ENCODE data around the gene PCDHB7.
"Not testable (repeated sequence)": the region's sequence is repeated elsewhere in the genome, so short reads cannot be mapped to it uniquely, and the experiment has no call there.

PCDHB7 gene

DNA sequence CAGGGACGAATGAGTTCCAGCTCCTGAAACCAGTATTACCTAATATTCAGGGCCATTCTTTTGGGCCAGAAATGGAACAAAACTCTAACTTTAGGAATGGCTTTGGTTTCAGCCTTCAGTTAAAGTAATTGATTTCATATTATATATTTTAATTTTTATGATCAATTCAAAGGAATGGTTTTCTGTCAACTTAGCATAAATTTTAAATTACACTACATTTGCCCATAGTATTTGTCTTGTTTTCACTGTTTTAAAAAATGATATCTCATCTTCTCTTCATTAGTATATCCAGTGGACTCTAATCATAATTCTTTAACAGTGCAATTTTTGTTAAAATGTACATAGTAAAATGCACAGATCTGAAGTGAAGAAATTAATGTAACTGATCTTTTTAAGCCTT is 7.9 kb downstream of the PCDHB7 start:
- no peak for DNase-seq (ENCODE audit: low spot score)

DNA sequence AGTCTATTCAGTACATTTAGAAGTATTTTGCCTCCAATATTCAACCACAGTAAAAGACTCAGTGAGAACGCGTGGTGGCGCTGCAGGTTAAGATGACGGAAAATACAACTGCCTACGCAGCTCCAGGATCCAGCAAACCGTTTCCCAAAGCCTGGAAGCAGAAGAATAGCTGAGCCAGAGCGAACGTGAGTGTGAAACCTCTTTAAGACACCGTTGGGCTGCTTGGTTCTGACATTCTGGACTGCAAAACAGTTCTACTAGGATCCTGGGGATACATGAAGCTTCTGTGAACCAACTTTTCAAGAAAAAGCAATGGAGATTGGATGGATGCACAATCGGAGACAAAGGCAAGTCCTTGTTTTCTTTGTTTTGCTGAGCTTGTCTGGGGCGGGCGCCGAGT is 9.8 kb downstream of the PCDHB7 start, which contains the start of gene PCDHB16:
TSS of gene PCDHB16 (plus strand) at position 140 of the 400 bp plus-strand sequence. CDS start at position 313, 173 bp downstream.
- no peak for DNase-seq (ENCODE audit: low spot score)

DNA sequence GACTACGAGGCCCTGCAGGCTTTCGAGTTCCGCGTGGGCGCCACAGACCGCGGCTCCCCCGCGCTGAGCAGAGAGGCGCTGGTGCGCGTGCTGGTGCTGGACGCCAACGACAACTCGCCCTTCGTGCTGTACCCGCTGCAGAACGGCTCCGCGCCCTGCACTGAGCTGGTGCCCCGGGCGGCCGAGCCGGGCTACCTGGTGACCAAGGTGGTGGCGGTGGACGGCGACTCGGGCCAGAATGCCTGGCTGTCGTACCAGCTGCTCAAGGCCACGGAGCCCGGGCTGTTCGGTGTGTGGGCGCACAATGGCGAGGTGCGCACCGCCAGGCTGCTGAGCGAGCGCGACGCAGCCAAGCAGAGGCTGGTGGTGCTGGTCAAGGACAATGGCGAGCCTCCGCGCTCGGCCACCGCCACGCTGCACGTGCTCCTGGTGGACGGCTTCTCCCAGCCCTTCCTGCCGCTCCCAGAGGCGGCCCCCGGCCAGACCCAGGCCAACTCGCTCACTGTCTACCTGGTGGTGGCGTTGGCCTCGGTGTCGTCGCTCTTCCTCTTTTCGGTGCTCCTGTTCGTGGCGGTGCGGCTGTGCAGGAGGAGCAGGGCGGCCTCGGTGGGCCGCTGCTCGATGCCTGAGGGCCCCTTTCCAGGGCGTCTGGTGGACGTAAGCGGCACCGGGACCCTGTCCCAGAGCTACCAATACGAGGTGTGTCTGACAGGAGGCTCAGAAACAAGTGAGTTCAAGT is 11.8 kb downstream of the PCDHB7 start:
- DNase-seq (ENCODE audit: low spot score): not testable (repeated sequence)

DNA sequence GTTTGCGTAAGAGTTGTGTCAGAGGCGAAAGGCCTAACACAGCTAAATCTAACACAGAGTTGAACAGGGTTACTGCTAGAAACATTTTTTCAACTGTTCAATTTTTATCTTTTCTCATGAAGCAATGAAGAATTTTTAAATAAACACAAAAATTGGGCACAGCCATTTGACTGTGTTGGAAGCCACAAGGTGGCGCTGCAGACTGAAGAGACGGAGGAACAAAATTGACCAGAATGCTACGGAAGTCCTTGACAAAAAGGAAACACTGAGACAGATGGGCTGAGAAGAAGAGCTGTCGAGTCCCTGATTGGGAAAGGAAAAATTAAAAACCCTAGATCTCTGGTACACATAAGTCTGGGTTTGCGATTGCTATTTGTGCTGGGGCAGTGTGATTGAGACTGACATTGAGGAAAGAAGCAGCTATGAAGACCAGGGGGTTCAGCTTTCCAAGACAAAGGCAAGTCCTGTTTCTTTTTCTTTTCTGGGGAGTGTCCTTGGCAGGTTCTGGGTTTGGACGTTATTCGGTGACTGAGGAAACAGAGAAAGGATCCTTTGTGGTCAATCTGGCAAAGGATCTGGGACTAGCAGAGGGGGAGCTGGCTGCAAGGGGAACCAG is 14.6 kb downstream of the PCDHB7 start, which contains the start of gene PCDHB9:
TSS of gene PCDHB9 (plus strand) at position 265 of the 616 bp plus-strand sequence. CDS start at position 423, 158 bp downstream.
- no peak for DNase-seq (ENCODE audit: low spot score)

DNA sequence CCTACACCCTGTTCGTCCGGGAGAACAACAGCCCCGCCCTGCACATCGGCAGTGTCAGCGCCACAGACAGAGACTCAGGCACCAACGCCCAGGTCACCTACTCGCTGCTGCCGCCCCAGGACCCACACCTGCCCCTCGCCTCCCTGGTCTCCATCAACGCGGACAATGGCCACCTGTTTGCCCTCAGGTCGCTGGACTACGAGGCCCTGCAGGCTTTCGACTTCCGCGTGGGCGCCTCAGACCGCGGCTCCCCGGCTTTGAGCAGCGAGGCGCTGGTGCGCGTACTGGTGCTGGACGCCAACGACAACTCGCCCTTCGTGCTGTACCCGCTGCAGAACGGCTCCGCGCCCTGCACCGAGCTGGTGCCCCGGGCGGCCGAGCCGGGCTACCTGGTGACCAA is 16.2 kb downstream of the PCDHB7 start:
- DNase-seq (ENCODE audit: low spot score): not testable (repeated sequence)

DNA sequence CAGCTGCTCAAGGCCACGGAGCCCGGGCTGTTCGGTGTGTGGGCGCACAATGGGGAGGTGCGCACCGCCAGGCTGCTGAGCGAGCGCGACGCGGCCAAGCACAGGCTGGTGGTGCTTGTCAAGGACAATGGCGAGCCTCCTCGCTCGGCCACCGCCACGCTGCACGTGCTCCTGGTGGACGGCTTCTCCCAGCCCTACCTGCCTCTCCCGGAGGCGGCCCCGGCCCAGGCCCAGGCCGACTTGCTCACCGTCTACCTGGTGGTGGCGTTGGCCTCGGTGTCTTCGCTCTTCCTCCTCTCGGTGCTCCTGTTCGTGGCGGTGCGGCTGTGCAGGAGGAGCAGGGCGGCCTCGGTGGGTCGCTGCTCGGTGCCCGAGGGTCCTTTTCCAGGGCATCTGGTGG is 16.7 kb downstream of the PCDHB7 start:
- not testable (repeated sequence) for DNase-seq (ENCODE audit: low spot score)

DNA sequence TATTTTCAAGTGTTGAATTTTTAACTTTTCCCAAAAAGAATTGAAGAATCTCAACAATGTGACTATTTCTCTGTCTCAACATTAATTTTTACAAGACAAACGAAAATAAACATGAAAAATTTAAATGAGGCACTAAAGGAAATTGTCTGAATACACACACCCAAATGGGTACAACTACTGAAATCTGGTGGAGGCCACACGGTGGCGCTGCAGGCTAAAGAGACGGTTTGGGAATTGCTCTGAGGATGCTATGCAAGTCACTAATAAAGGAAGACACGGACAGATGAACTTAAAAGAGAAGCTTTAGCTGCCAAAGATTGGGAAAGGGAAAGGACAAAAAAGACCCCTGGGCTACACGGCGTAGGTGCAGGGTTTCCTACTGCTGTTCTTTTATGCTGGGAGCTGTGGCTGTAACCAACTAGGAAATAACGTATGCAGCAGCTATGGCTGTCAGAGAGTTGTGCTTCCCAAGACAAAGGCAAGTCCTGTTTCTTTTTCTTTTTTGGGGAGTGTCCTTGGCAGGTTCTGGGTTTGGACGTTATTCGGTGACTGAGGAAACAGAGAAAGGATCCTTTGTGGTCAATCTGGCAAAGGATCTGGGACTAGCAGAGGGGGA is 19.8 kb downstream of the PCDHB7 start, which contains the start of gene PCDHB10:
TSS of gene PCDHB10 (plus strand) at position 244 of the 616 bp plus-strand sequence. CDS start at position 444, 200 bp downstream.
- no peak for DNase-seq (ENCODE audit: low spot score)

DNA sequence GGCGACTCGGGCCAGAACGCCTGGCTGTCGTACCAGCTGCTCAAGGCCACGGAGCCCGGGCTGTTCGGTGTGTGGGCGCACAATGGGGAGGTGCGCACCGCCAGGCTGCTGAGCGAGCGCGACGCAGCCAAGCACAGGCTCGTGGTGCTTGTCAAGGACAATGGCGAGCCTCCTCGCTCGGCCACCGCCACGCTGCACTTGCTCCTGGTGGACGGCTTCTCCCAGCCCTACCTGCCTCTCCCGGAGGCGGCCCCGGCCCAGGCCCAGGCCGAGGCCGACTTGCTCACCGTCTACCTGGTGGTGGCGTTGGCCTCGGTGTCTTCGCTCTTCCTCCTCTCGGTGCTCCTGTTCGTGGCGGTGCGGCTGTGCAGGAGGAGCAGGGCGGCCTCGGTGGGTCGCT is 21.9 kb downstream of the PCDHB7 start:
- DNase-seq (ENCODE audit: low spot score): not testable (repeated sequence)

DNA sequence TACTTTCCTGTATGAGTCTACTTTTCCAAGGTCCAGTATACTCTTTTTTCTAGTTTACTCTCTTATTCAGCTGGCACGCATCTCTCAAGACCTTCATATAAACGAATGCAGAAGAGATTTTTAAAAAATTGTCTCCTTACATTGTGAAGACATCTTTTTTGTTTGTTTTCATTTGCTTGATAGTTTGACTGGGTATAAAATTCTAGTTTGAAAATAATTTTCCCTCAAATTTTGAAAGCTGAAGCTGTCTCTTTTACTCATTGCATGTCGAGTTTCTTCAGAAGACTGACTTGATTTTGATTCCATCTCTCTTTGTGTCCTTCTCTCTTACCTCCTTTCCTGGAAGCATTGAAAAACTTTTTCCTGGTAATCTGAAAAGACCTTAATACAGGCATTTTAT is 23.9 kb downstream of the PCDHB7 start:
- no peak for DNase-seq (ENCODE audit: low spot score)

DNA sequence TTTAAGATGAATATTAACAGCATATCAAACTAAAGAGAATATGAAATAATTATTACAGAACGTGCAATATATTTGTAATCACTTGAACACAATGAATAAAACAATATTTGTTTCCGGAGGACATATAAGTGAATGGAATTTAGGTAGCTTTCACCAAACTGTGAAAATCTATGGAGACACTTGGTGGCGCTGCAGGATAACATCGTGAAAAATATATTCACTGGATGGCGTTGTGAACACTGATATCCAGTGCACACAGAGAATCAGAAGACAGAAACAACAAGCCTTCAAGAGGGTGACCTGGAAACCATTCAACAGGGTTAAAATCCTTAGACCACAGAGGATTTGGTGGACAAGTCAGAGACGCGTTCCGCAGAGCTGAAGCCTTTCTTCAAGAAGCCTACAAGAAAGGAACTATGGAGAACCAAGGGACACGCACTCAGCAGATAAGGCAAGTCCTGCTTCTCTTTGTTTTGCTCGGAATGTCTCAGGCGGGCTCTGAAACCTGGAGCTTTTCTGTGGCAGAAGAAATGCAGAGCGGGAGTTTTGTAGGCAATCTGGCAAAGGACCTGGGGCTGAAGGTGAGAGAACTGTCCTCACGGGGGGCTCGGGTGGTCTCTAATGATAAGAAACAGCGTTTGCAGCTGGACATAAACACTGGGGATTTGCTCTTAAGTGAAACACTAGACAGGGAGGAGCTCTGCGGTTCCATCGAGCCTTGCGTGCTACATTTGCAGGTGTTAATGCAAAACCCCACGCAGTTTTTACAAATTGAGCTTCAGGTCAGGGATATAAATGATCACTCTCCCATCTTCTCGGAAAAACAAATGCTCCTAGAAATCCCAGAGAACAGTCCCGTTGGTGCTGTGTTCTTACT is 27.2 kb downstream of the PCDHB7 start, which contains the start of gene PCDHB11:
TSS of gene PCDHB11 (plus strand) at position 269 of the 877 bp plus-strand sequence. CDS start at position 417, 148 bp downstream.
- no peak for DNase-seq (ENCODE audit: low spot score)

DNA sequence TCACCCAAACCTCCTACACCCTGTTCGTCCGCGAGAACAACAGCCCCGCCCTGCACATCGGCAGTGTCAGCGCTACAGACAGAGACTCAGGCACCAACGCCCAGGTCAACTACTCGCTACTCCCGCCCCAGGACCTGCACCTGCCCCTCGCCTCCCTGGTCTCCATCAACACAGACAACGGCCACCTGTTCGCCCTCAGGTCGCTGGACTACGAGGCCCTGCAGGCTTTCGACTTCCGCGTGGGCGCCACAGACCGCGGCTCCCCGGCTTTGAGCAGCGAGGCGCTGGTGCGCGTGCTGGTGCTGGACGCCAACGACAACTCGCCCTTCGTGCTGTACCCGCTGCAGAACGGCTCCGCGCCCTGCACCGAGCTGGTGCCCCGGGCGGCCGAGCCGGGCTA is 28.7 kb downstream of the PCDHB7 start:
- DNase-seq (ENCODE audit: low spot score): not testable (repeated sequence)

DNA sequence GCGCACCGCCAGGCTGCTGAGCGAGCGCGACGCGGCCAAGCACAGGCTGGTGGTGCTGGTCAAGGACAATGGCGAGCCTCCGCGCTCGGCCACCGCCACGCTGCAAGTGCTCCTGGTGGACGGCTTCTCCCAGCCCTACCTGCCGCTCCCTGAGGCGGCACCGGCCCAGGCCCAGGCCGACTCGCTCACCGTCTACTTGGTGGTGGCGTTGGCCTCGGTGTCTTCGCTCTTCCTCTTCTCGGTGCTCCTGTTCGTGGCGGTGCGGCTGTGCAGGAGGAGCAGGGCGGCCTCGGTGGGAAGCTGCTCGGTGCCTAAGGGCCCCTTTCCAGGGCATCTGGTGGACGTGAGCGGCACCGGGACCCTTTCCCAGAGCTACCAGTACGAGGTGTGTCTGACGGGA is 29.2 kb downstream of the PCDHB7 start:
- DNase-seq (ENCODE audit: low spot score): not testable (repeated sequence)

DNA sequence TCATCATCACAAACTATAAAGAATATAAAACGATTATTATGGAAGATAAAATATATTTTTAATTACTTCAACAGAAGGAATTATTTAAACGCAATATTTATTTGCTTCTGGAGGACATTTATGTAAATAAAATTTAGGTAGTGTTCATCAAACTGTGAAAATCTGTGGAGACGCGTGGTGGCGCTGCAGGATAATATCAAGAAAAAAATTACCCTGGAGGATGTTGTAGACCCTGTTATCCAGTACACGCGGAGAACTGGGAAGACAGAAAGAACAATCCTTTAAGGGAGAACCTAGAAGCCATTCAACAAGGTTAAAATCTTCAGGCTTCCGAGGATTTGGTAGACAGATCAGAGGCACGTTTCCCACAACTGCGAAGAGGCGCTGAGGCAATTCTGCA is 36.0 kb downstream of the PCDHB7 start, which contains the start of gene PCDHB12:
TSS of gene PCDHB12 (plus strand) at position 242 of the 400 bp plus-strand sequence. CDS start 189 bp downstream, outside the sequence.
- DNase-seq (ENCODE audit: low spot score): no peak

DNA sequence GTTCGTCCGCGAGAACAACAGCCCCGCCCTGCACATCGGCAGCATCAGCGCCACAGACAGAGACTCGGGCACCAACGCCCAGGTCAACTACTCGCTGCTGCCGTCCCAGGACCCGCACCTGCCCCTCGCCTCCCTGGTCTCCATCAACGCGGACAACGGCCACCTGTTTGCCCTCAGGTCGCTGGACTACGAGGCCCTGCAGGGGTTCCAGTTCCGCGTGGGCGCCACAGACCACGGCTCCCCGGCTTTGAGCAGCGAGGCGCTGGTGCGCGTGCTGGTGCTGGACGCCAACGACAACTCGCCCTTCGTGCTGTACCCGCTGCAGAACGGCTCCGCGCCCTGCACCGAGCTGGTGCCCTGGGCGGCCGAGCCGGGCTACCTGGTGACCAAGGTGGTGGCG is 37.8 kb downstream of the PCDHB7 start:
- DNase-seq (ENCODE audit: low spot score): not testable (repeated sequence)

DNA sequence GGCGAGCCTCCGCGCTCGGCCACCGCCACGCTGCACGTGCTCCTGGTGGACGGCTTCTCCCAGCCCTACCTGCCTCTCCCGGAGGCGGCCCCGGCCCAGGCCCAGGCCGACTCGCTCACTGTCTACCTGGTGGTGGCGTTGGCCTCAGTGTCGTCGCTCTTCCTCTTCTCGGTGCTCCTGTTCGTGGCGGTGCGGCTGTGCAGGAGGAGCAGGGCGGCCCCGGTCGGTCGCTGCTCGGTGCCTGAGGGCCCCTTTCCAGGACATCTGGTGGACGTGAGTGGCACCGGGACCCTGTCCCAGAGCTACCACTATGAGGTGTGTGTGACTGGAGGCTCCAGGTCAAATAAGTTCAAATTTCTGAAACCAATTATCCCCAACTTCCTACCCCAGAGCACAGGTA is 38.4 kb downstream of the PCDHB7 start:
- not testable (repeated sequence) for DNase-seq (ENCODE audit: low spot score)

DNA sequence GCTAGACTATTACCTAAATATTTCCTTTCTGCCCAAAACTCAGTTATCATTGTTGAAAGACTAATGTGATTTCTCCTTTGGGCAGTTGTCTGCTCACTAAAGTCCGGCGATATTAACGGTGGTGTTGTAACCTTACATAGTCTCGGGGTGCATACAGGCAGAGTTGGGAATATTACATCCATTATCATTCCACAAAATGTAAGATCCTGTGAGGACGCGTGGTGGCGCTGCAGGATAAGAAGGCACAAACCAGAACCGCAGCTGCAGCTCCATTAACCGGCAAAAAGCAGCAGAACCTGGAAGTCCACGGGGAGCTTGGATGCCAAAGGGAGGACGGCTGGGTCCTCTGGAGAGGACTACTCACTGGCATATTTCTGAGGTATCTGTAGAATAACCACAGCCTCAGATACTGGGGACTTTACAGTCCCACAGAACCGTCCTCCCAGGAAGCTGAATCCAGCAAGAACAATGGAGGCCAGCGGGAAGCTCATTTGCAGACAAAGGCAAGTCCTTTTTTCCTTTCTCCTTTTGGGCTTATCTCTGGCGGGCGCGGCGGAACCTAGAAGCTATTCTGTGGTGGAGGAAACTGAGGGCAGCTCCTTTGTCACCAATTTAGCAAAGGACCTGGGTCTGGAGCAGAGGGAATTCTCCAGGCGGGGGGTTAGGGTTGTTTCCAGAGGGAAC is 41.4 kb downstream of the PCDHB7 start, which contains the start of gene PCDHB13:
TSS of gene PCDHB13 (plus strand) at position 264 of the 684 bp plus-strand sequence. CDS start at position 469, 205 bp downstream.
- not testable (repeated sequence) for DNase-seq (ENCODE audit: low spot score)

DNA sequence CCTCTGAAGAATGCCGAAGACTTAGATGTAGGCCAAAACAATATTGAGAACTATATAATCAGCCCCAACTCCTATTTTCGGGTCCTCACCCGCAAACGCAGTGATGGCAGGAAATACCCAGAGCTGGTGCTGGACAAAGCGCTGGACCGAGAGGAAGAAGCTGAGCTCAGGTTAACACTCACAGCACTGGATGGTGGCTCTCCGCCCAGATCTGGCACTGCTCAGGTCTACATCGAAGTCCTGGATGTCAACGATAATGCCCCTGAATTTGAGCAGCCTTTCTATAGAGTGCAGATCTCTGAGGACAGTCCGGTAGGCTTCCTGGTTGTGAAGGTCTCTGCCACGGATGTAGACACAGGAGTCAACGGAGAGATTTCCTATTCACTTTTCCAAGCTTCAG is 42.1 kb downstream of the PCDHB7 start:
- not testable (repeated sequence) for DNase-seq (ENCODE audit: low spot score)

DNA sequence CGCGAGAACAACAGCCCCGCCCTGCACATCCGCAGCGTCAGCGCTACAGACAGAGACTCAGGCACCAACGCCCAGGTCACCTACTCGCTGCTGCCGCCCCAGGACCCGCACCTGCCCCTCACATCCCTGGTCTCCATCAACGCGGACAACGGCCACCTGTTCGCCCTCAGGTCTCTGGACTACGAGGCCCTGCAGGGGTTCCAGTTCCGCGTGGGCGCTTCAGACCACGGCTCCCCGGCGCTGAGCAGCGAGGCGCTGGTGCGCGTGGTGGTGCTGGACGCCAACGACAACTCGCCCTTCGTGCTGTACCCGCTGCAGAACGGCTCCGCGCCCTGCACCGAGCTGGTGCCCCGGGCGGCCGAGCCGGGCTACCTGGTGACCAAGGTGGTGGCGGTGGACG is 43.1 kb downstream of the PCDHB7 start:
- not testable (repeated sequence) for DNase-seq (ENCODE audit: low spot score)

DNA sequence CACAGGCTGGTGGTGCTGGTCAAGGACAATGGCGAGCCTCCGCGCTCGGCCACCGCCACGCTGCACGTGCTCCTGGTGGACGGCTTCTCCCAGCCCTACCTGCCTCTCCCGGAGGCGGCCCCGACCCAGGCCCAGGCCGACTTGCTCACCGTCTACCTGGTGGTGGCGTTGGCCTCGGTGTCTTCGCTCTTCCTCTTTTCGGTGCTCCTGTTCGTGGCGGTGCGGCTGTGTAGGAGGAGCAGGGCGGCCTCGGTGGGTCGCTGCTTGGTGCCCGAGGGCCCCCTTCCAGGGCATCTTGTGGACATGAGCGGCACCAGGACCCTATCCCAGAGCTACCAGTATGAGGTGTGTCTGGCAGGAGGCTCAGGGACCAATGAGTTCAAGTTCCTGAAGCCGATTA is 43.6 kb downstream of the PCDHB7 start:
- not testable (repeated sequence) for DNase-seq (ENCODE audit: low spot score)

DNA sequence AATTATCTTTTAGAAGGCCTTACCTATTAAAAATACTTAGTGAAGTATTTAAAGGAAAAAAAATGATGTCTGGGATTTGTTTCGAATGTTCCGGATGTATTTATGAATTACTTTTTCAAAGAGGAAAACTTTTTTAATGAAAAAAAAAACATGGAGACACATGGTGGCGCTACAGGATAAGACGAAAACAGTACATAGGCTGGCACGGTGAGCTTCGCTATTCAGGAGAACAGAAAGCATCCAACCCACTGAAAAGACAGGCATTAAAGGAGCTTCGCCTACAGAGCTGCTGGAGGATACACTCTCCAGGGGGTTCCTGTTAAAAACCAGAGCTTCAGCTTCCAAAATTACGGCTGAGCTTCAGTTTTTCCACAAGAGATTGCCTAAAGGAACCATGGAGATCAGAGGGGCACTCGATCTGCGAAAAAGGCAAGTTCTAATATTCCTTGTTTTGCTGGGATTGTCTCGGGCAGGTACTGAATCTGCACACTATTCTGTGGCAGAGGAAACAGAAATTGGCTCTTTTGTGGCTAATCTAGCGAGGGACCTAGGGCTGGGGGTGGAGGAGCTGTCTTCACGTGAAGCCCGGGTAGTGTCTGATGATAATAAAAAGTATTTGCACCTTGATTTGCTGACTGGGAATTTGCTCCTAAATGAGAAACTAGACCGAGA is 50.8 kb downstream of the PCDHB7 start, which contains the start of gene PCDHB14:
TSS of gene PCDHB14 (plus strand) at position 232 of the 672 bp plus-strand sequence. CDS start at position 395, 163 bp downstream.
- DNase-seq (ENCODE audit: low spot score): no peak
